ENCODE results near the gene PCNT.
A peak's percentile ranks its signal among the peaks of the same experiment; 100 is the strongest.

Gene PCNT

GRCh38 chr21:46409641-46410406 lies 85.9 kb downstream of the PCNT start:
- no peak for DNase-seq

- DNase-seq: no peak
Observed at GRCh38 chr21:46410516-46410915, 86.6 kb downstream of the PCNT start.

- DNase-seq: no peak
Observed at GRCh38 chr21:46411236-46411635, 87.3 kb downstream of the PCNT start.

GRCh38 chr21:46411691-46412090 lies 87.7 kb downstream of the PCNT start:
- DNase-seq: no peak

- no peak for DNase-seq
Observed at GRCh38 chr21:46412521-46413364, 88.8 kb downstream of the PCNT start.

- DNase-seq: no peak
Observed at GRCh38 chr21:46413365-46413696, 89.4 kb downstream of the PCNT start.

- no peak for DNase-seq
Observed at GRCh38 chr21:46414965-46415275, 91.0 kb downstream of the PCNT start.

GRCh38 chr21:46416551-46416950 lies 92.6 kb downstream of the PCNT start:
- no peak for DNase-seq

GRCh38 chr21:46418265-46418946 lies 94.5 kb downstream of the PCNT start:
- no peak for DNase-seq

- no peak for DNase-seq
Observed at GRCh38 chr21:46420241-46421190, 96.6 kb downstream of the PCNT start.

GRCh38 chr21:46421191-46421750 lies 97.3 kb downstream of the PCNT start:
- DNase-seq: no peak

GRCh38 chr21:46421756-46422555 lies 98.0 kb downstream of the PCNT start:
- DNase-seq: no peak

GRCh38 chr21:46422636-46423241 lies 98.8 kb downstream of the PCNT start:
- no peak for DNase-seq

- DNase-seq: no peak
Observed at GRCh38 chr21:46423546-46424038, 99.6 kb downstream of the PCNT start.

- DNase-seq: no peak
Observed at GRCh38 chr21:46424039-46424591, 100.2 kb downstream of the PCNT start.

- DNase-seq: no peak
Observed at GRCh38 chr21:46424621-46425020, 100.7 kb downstream of the PCNT start.

- peak; percentile 44 for DNase-seq
Observed at GRCh38 chr21:46425041-46425440, 101.1 kb downstream of the PCNT start.

- DNase-seq: peak; percentile 70
Observed at GRCh38 chr21:46425571-46425970, 101.6 kb downstream of the PCNT start.

GRCh38 chr21:46426313-46427046 lies 102.5 kb downstream of the PCNT start:
- DNase-seq: no peak

- DNase-seq: no peak
Observed at GRCh38 chr21:46427516-46427915, 103.6 kb downstream of the PCNT start.

Measured in NCI-H524 treated with DMSO at 0.1 percent for 48 hours (cell line).